PC-3 (cell line): ENCODE results near the gene PID1.

Experiments
- CTCF ChIP-seq: fragments of 300-600 bp; sonication (generic); conservative IDR thresholded peaks from 2 replicates; pipeline ENCODE4 v1.5.1; 2017; ENCODE audit warnings: antibody characterized with exemption, low read depth, mild to moderate bottlenecking, low read length
- EZH2 ChIP-seq: fragments of 300-600 bp; sonication (generic); IDR thresholded peaks from one replicate; pipeline ENCODE4 v1.6.1; 2017; ENCODE audit warnings: antibody characterized with exemption, mild to moderate bottlenecking, low read length; ENCODE audit not compliant: unreplicated experiment

- TF ChIP-seq EZH2 (no peak), CTCF (no peak)
These were observed 39.7 kb downstream of the PID1 start for GRCh38 chr2:229231328-229231868.
